GM12801 (cell line): Measurements from ENCODE around the gene GRM7.

ENCODE experiments used
- CTCF ChIP-seq: IDR thresholded peaks from one replicate; pipeline ENCODE4 v1.5.1; 2011; ENCODE audit warnings: control low read depth; ENCODE audit not compliant: insufficient read length; ENCODE audit errors: extremely low read depth

GRM7 gene

GRCh38 chr3:6860954-6861624, at the start of gene GRM7:
TSS of gene GRM7 (plus strand) at chr3:6861115.
- TF ChIP-seq CTCF = no peak

GRCh38 chr3:6821411-6821810, 39.5 kb upstream of the GRM7 start:
- no peak for TF ChIP-seq CTCF

- no peak for TF ChIP-seq CTCF
Measured at GRCh38 chr3:6825524-6825923, 35.4 kb upstream of the GRM7 start.

GRCh38 chr3:6827453-6827852, 33.5 kb upstream of the GRM7 start:
- TF ChIP-seq CTCF = no peak

GRCh38 chr3:6844723-6845122, 16.2 kb upstream of the GRM7 start:
- no peak for TF ChIP-seq CTCF

- TF ChIP-seq CTCF = no peak
Measured at GRCh38 chr3:6854184-6854583, 6.7 kb upstream of the GRM7 start.

- TF ChIP-seq CTCF = no peak
Measured at GRCh38 chr3:6857510-6857909, 3.4 kb upstream of the GRM7 start.
